GM18507 (cell line): Measurements from ENCODE around the gene PBX2.
A peak's percentile ranks its signal among the peaks of the same experiment; 100 is the strongest.

ENCODE experiments used
- DNase-seq: peaks from one replicate; pipeline ENCODE4 v3.0.0; 2011; ENCODE audit warnings: low read depth; ENCODE audit not compliant: insufficient read length; ENCODE audit errors: extremely low spot score
- FAIRE-seq: peaks from 2 replicates; lab custom pipeline; 2011; peaks lifted over from hg19 to GRCh38; lab: Jason Lieb, UNC

PBX2 gene

GRCh38 chr6:32176476-32177182 is 13.4 kb downstream of the PBX2 start:
- no peak for FAIRE-seq
- no peak for DNase-seq

GRCh38 chr6:32175711-32176475 is 14.1 kb downstream of the PBX2 start, which contains the start of gene AGPAT1:
AGPAT1 (minus strand) TSS chr6:32176084; CDS start chr6:32171496, 4,588 bp downstream.
- peak; percentile 84 for FAIRE-seq
- DNase-seq, result peak; percentile 97

- no peak for FAIRE-seq
- DNase-seq, result no peak
Observed at GRCh38 chr6:32175322-32175710, 14.7 kb downstream of the PBX2 start.

- FAIRE-seq (no peak), DNase-seq (no peak)
Observed at GRCh38 chr6:32174416-32174815, 15.6 kb downstream of the PBX2 start.

GRCh38 chr6:32173051-32173727 is 16.8 kb downstream of the PBX2 start:
- DNase-seq (no peak), FAIRE-seq (no peak)

GRCh38 chr6:32171234-32171633 is 18.8 kb downstream of the PBX2 start:
- DNase-seq, result no peak
- FAIRE-seq, result no peak

- no peak for DNase-seq
- FAIRE-seq, result no peak
Observed at GRCh38 chr6:32170294-32170693, 19.7 kb downstream of the PBX2 start.

GRCh38 chr6:32168807-32169591 is 21.0 kb downstream of the PBX2 start:
- FAIRE-seq, result no peak

GRCh38 chr6:32168350-32168749 is 21.7 kb downstream of the PBX2 start:
- DNase-seq (no peak), FAIRE-seq (no peak)

More at GRCh38 chr6:32168807-32169591, 21.0 kb downstream of the PBX2 start:
- no peak for DNase-seq

GRCh38 chr6:32167761-32168262 is 22.2 kb downstream of the PBX2 start:
- DNase-seq (no peak), FAIRE-seq (no peak)

GRCh38 chr6:32167154-32167760 is 22.7 kb downstream of the PBX2 start:
- FAIRE-seq, result no peak
- DNase-seq, result no peak

- DNase-seq, result no peak
- no peak for FAIRE-seq
Observed at GRCh38 chr6:32166411-32167061, 23.5 kb downstream of the PBX2 start.

GRCh38 chr6:32164295-32164694 is 25.7 kb downstream of the PBX2 start, which contains the start of gene EGFL8:
EGFL8 (plus strand) TSS chr6:32164595; CDS start chr6:32166166, 1,571 bp downstream.
- no peak for FAIRE-seq
- DNase-seq, result no peak

GRCh38 chr6:32163559-32164258 is 26.3 kb downstream of the PBX2 start:
- DNase-seq, result no peak
- FAIRE-seq, result no peak

GRCh38 chr6:32158052-32158451 is 31.9 kb downstream of the PBX2 start:
- DNase-seq (no peak), FAIRE-seq (no peak)

GRCh38 chr6:32156891-32157290 is 33.1 kb downstream of the PBX2 start:
- DNase-seq (no peak), FAIRE-seq (no peak)

- FAIRE-seq, result peak; percentile 77
- DNase-seq, result peak; percentile 58
Observed at GRCh38 chr6:32154514-32155161, 35.4 kb downstream of the PBX2 start.
